COLO668 (cell line): ENCODE measurements around the gene ATP2A3.
A peak's percentile ranks its signal among the peaks of the same experiment; 100 is the strongest.

Source experiments
- DNase-seq: peaks from one replicate; lab custom pipeline; 2025; ENCODE audit not compliant: unreplicated experiment; lab: John Stamatoyannopoulos, UW

The ATP2A3 gene

GRCh38 chr17:3893720-3894116 lies 70.5 kb downstream of the ATP2A3 start:
- DNase-seq = peak; percentile 24

DNA sequence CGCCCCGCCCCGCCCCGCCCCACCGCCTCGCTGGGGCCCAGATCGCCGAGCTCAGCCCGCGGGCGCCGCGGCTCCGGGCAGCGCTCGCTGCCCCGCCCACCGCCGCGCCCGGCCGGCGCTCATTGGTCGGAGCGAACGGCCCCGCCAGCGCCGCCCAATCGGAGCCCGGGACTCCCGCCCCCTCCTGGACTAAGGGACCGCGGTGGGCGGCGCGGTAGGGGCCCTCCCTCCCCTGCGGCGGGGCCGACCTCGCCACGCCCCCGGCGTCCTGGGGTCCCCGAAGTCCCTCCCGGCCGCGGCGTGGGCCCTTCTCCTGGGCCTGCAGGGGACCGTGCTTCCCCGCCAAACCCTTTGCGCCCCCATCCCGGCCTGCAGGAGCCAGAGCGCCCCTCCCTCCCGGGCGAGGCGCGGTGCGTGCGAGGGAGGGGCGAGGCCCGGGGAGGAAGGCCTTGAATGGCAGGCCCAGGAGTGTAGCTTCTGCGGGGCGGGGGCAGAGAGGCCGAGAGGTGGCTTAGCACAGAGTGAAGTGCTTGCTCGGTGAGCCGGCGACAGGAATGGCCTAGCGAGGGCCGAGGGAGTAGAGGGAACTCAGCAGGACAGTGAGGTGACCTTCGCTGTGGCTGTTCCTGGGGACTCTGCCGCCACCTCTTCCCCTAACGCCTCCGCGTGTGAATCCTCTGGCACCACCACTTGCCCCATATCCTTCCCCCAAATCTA lies 71.1 kb downstream of the ATP2A3 start, which contains the start of gene CAMKK1:
CAMKK1 (minus strand) TSS at position 51 of the 717 bp plus-strand sequence. CDS start 7,366 bp downstream, outside the sequence.
- peak; percentile 91 for DNase-seq

DNA sequence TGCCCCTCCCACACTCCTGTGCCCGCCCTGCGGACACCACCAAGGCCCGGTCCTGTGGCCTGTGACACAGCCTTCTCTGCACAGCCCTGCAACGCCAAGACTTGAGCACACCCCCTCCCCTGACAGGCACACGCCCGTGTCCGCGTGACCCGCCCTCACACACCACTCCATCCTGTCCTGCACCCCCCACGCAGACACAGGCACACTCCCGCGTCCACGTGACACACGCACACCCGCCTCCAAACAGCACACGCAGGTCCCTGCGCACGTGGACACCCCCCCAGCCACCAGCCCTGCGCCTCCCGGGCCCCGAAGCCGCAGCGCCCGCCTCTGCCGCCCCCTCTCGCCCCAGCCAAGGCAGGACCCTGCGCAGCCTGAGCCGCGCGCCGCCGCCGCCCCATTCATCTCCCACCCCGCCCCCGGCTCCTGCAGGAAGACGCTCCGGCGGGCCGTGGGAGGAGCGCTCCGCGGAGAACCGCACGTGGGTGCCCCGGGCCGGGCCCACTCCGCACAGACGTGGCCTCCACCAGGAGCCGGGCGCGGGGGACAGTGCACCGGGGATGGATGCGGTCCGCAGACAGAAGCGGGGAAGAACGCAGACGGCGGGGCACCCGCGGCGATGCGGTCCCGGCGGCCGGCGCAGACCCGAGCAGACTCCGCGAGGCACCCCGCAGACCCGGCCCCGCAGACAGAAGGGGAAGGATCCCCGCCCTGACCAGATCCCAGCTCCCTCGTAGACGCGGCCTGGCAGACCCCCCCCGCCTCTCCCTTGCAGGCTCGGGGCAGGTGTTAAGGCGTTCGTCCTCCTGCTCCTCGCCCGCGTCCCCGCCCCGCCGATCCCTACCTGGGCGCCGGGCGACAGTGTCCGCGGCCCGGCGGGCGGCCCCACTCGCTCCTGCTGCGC lies 71.9 kb downstream of the ATP2A3 start:
- peak; percentile 70 for DNase-seq

- DNase-seq = no peak
Observed at GRCh38 chr17:3891626-3892094, 72.6 kb downstream of the ATP2A3 start.

DNA sequence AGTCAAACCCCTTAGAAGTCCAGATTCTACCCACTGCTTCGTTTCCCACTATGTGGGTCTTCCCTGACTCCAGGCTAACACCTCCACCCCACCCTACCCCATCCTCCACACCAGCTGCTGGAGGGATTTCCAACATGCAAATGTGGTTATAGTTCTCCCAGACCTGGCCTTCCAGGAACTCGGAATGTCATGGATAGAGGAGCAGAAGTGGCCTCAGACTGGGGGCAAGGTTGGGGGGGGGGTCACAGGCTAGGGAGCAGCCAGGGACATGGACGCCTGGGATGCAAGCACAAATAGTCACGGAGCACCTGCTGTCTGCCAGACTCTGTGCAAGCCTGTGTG lies 73.4 kb downstream of the ATP2A3 start:
- peak; percentile 33 for DNase-seq

GRCh38 chr17:3890082-3890877 lies 74.0 kb downstream of the ATP2A3 start:
- peak; percentile 91 for DNase-seq

DNA sequence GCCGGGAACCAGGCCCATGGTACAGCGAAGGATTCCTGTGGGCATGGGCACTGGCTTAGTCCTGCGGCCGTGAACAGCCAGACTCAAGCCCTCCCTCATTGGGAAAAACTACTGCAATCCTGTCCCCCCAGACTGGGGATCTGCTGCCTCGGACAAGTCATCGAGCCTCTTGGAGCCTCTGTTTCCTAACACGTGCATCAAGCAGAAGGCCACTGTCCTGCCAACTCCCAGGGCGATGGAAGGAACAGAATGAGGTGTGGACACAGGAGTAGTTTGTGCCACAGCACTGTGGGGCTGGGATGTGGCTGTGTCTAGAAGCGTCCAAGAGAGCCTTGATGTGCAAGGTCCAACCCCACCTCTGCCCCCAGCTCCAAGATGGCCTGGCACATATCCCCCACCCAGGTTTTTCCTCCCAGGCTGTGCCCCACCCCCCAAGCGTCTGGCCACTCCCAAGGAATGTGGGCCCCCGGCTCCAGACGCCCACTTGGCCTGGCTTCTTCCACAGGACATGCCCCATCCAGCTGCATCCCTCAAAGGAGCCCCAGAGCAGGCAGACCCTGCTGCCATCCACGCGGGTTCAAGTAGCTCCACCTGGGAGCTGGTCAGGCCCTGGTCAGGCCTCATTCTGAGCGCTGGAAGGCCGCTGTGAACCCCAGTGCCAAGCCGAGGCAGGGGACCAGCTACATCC lies 74.8 kb downstream of the ATP2A3 start:
- DNase-seq = peak; percentile 22

GRCh38 chr17:3888343-3889171 lies 75.7 kb downstream of the ATP2A3 start:
- peak; percentile 89 for DNase-seq

DNA sequence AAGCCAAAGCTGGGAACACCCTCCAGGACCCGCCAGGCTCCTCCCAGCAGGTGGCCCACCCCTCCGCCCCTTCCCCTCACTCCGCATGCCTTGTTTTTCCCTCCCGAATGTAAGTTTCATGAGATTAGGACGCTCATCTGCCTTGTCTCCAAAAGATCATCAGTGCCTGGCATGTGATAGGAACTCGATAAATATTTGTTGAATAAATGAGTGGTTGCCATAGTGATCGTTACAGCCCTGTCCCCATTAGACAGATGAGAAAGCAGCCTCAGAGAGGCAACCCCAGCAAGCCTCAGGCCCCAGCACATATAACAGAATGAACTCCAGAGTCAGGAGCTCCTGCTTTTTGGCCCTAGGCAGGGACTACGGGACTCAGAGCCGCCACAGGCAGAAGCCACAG lies 76.4 kb downstream of the ATP2A3 start:
- peak; percentile 45 for DNase-seq

DNA sequence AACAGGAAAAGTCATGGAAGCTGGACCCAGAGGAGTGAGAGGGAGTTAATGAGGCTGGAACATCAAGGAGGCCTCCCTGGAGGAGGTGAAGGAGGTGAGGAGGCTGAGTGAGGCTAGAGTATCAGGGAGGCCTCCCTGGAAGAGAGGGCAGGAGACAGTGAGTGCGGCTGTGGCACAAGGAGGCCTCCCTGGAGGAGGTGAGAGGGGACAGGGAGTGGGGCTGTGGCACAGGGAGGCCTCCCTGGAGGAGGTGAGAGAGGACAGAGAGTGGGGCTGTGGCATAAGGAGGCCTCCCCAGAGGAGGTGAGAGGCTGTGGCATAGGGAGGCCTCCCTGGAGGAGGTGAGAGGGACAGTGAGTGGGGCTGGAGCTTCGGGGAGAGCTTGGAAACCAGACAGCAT lies 76.8 kb downstream of the ATP2A3 start:
- no peak for DNase-seq

- DNase-seq = no peak
Observed at GRCh38 chr17:3886776-3887175, 77.5 kb downstream of the ATP2A3 start.

DNA sequence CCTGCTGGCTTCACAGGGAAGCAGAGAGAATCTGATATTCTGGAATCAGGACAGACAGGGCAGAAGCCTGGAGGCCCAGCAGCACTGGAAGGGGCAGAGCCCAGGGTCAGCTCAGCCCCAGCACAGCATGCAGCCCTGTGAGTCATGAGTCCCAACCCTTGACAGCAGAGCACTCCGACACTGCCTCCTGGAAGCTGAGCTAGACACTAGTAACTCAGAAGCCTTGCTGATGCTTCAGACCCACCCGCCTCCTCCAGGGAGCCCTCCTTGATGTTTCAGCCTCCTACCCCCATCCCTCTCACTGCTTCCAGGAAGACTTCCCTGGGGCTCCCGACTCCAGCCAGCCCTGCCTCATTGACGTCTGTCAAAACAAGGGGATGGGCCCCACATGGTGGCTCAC lies 78.3 kb downstream of the ATP2A3 start:
- no peak for DNase-seq

DNA sequence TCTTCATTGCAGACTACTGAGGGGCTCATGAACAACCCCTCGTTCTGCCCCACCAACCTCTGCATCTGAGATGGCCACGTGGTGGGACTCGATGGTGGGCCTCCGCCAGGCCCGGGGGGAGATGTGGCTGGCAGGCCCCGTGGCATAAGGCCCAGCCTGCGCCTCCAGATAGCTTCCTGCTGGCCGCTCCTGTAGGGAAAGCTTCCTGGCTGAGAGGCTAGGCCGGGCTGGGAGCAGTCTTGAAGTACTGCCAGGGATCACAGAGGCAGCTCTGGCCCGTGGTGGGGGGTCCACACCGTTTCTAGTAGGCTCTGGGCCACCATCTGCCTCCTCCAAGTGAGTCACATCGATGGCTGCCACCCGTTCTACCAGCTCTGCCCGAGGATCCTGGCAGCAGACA lies 79.0 kb downstream of the ATP2A3 start:
- no peak for DNase-seq

DNA sequence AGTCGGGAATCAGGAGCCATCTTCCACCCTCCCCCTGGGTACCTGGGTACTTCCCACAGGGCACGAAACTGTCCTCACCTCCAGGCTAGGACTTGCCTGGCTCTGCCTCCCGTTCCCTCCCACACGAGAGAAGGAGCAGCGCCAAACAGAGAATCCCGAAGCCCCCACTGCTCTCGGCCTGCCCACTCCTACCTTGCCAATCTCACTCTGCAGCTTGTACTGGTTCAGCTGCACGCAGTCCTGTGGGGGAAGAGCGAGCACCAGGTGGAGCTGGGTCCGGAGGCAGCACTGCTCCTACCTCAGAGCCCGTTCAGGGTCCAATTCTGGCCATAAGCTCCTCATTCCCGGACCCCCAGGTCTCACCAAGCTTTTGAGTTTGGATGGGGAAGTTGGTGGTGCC lies 80.0 kb downstream of the ATP2A3 start:
- DNase-seq = no peak

- DNase-seq = no peak
Observed at GRCh38 chr17:3882276-3882675, 82.0 kb downstream of the ATP2A3 start.

- DNase-seq = no peak
Observed at GRCh38 chr17:3880983-3881382, 83.3 kb downstream of the ATP2A3 start.

GRCh38 chr17:3879591-3880417 lies 84.4 kb downstream of the ATP2A3 start:
- no peak for DNase-seq

DNA sequence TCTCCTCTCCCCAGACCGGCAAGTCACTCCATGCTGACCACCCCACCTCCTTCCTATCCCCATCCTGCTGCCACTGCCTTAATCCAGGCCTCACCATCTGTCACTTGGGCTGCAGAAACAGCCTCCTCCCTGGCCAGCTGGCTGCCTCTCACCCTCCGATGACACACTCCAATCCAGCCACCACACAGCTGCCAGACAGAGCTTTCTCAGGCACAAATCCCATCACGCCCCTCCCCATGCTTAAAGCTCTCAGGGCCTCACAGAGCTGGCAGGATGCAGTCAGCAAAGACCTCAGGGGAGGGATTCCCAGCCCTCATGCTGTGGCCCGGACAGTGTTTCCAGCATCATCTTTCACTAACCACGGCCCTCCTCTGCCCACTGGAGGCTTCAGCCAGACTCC lies 85.1 kb downstream of the ATP2A3 start:
- peak; percentile 3 for DNase-seq

DNA sequence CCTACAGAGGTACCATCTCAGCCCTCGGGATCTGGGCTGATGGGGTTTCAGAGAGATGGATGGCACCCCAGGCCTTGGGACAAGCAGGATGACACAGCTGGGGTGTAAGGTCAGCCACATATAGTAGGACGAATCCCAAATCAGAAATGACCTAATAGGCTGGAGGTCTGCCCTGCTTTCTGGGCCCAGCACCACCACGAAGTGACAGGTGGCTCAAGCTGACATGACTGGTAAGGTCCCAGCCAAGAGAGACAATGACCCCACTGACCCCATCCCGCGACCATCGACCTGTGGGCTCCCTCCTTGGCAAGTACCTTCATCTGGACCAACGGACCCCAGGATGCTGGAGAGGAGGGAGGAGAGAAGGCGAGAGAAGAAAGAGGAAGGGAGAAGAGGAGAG lies 87.0 kb downstream of the ATP2A3 start:
- DNase-seq = no peak
